ENCODE results near the gene CEND1.

DNA sequence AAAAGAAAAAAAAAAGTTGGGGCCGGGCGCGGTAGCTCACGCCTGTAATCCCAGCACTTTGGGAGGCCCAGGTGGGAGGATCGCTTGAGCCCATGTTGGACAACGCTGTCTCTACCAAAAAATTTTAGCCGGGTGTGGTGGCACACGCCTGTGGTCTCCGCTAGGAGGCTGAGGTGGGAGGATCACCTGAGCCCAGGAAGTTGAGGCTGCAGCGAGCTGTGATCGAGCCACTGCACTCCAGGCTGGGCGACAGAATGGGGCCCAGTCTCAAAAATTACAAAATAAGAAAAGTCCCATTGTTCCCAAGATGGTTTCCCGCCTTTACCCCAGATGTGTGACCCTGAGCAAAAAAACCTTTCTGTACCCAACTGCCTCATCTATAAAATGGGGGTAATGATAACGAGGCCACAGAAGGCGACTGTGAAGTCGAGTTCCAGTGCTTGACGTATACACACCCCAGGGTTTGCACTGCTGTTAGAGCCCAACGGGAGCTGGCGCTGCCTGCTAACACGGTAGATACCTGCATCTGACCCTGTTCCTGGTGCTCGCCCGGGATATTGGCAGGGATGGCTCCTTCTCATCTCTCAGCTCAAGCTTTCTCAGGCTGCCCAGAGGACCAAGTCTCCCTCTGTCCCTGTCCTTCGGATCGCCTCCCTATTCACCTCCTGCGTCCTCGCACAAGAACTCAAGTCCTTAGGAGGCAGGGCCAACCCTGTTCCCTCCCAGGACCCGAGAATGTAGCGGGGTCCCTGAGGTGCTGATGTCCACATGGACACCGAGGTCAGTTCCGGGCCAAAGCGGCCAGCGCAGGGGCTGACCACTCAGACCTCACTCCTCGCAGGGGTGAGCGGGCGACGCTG is 18.8 kb upstream of the CEND1 start:
- TF ChIP-seq, protein P1, sequence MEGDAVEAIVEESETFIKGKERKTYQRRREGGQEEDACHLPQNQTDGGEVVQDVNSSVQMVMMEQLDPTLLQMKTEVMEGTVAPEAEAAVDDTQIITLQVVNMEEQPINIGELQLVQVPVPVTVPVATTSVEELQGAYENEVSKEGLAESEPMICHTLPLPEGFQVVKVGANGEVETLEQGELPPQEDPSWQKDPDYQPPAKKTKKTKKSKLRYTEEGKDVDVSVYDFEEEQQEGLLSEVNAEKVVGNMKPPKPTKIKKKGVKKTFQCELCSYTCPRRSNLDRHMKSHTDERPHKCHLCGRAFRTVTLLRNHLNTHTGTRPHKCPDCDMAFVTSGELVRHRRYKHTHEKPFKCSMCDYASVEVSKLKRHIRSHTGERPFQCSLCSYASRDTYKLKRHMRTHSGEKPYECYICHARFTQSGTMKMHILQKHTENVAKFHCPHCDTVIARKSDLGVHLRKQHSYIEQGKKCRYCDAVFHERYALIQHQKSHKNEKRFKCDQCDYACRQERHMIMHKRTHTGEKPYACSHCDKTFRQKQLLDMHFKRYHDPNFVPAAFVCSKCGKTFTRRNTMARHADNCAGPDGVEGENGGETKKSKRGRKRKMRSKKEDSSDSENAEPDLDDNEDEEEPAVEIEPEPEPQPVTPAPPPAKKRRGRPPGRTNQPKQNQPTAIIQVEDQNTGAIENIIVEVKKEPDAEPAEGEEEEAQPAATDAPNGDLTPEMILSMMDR (IDR thresholded peaks at IDR 0.05), result no peak
- TF ChIP-seq POLR2A (IDR thresholded peaks at IDR 0.05), result no peak
- TF ChIP-seq EP300 (IDR thresholded peaks at IDR 0.05), result no peak
- no peak for TF ChIP-seq POLR2AphosphoS5 (IDR thresholded peaks at IDR 0.05)

Measured in gastroesophageal sphincter (tissue), 3 donors.